ENCODE measurements around the gene SOX18.

Gene SOX18

DNA sequence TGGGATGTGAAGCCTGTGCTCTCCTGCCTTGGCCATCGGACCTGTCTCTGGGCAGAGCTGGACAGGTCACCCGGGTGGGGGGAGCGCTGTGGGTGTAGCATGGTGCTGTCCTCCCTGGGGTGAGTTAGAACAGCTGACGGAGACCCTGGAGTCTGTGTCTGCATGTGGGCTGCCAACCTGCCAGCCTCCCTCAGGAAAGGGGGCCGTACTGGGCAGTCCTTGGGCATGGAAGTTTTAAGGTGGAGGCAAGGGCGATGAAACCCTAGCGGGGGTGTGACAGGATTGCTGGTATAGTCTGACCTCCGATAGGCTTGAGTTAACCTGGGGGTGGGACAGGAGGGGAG lies 2.4 kb downstream of the SOX18 start:
- Histone ChIP-seq H3K4me1 (ENCODE audit: control insufficient read depth, low read depth, low read length) (peaks cover 2% of the 10 kb centered on the region), H3K36me3 (ENCODE audit: control insufficient read depth, low read depth, low read length) (no peaks in the 10 kb centered on the region), H3K27me3 (ENCODE audit: control insufficient read depth, insufficient read depth, low read length) (peaks cover 90% of the 10 kb centered on the region), H3K9me3 (ENCODE audit: control insufficient read depth, low read depth, low read length) (no peaks in the 10 kb centered on the region), H3K4me3 (ENCODE audit: low read length) (no peak overlapping the region), H3K9ac (ENCODE audit: low read length) (no peak overlapping the region), H3K27ac (ENCODE audit: low read length) (no peak overlapping the region)

DNA sequence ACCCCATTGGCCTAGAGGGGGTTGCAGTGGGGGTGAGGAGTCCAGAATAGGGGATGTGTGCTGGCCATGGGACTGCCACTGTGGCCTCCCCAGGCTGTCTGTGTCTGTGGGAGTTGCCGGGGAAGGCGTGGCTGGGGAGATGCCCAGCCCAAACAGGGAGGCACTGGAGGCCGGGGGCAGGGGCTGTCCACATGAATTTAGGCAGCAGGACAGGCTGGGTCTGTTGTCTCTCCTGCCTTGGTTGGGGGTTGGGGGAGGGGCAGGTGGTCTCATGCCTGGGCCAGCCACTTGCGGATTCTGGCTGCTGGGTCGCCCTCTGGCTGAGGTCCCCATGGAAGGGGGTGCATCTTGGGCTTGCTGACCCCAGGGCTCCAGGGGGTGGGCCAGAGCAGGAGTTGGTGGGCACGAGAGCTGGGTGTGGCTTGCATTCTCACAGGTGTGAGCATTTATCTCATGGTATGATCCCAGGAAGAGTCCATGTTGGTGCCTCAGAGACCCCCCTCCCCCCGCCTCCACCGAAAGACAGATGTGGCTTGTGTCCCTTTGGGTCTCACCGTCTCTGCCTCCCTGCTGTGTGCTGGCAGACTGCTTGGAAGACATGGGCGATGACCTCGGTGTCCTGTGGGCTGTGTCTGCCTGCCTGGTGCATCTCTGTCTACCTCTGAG lies 4.0 kb downstream of the SOX18 start:
- Histone ChIP-seq H3K4me1 (ENCODE audit: control insufficient read depth, low read depth, low read length) (peaks cover 5% of the 10 kb centered on the region), H3K9ac (ENCODE audit: low read length) (no peak overlapping the region), H3K27ac (ENCODE audit: low read length) (no peak overlapping the region), H3K9me3 (ENCODE audit: control insufficient read depth, low read depth, low read length) (no peaks in the 10 kb centered on the region), H3K27me3 (ENCODE audit: control insufficient read depth, insufficient read depth, low read length) (peaks cover 91% of the 10 kb centered on the region), H3K4me3 (ENCODE audit: low read length) (no peak overlapping the region), H3K36me3 (ENCODE audit: control insufficient read depth, low read depth, low read length) (no peaks in the 10 kb centered on the region)

DNA sequence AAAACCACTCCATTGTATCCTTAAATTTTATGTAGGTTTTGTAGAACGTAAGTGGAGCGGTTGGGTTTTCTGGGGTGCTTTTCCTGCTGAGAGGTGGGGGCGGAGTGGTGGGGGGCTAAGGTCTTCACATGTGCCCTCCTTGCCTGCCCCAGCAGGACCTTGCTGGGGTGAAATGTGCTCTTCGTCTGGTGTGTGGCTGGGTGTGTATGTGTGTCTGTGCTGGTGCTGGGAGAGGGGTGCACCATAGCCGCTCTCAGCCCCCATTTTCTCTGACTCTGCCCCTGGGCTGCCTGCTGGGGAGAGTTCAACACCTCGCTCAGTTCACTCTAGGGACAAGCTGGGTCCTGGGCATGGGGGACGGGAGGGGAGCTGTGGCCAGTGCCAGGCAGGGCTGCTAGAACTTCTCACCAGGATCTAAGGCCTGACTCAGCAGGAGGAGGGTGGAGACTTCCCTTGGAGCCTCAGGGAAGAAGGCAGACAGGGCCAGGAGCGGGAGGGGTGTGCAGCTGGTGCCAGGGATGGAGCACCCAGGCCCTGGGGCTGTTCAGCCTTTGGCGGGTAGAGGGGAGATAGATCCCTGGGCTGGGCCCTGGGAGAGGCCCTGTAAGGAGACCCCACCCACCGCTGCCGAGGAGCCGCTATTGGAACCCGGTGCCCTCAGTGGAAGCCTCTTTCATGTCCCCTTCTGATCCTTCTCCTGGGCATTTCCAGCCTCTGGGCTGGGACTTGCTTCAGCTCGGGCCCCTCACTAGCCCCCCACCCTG lies 4.8 kb downstream of the SOX18 start:
- Histone ChIP-seq H3K4me3 (ENCODE audit: low read length) (no peak overlapping the region), H3K4me1 (ENCODE audit: control insufficient read depth, low read depth, low read length) (peaks cover 5% of the 10 kb centered on the region), H3K27me3 (ENCODE audit: control insufficient read depth, insufficient read depth, low read length) (peaks cover 91% of the 10 kb centered on the region), H3K36me3 (ENCODE audit: control insufficient read depth, low read depth, low read length) (no peaks in the 10 kb centered on the region), H3K9me3 (ENCODE audit: control insufficient read depth, low read depth, low read length) (no peaks in the 10 kb centered on the region), H3K9ac (ENCODE audit: low read length) (no peak overlapping the region), H3K27ac (ENCODE audit: low read length) (no peak overlapping the region)

DNA sequence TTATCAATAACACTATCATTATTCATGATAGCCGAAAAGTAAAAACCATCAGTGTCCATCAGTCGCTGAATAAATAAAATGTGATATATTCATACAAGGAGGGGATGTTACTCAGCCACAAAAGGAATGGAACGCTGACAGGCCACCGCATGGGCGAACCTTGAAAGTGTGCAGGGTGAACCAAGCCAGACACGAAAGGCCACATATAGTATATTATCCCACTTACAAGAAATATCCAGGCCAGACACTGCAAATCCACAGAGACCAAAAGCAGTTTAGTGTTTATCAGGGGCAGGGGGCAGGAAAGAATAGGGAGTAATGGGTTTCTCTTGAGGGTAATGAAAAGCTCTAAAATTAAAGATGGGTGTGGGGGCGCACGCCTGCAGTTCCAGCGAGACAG lies 5.7 kb downstream of the SOX18 start:
- Histone ChIP-seq H3K27ac (ENCODE audit: low read length) (no peak overlapping the region), H3K9me3 (ENCODE audit: control insufficient read depth, low read depth, low read length) (no peaks in the 10 kb centered on the region), H3K4me3 (ENCODE audit: low read length) (no peak overlapping the region), H3K4me1 (ENCODE audit: control insufficient read depth, low read depth, low read length) (peaks cover 9% of the 10 kb centered on the region), H3K9ac (ENCODE audit: low read length) (no peak overlapping the region), H3K27me3 (ENCODE audit: control insufficient read depth, insufficient read depth, low read length) (peaks cover 97% of the 10 kb centered on the region), H3K36me3 (ENCODE audit: control insufficient read depth, low read depth, low read length) (no peaks in the 10 kb centered on the region)

DNA sequence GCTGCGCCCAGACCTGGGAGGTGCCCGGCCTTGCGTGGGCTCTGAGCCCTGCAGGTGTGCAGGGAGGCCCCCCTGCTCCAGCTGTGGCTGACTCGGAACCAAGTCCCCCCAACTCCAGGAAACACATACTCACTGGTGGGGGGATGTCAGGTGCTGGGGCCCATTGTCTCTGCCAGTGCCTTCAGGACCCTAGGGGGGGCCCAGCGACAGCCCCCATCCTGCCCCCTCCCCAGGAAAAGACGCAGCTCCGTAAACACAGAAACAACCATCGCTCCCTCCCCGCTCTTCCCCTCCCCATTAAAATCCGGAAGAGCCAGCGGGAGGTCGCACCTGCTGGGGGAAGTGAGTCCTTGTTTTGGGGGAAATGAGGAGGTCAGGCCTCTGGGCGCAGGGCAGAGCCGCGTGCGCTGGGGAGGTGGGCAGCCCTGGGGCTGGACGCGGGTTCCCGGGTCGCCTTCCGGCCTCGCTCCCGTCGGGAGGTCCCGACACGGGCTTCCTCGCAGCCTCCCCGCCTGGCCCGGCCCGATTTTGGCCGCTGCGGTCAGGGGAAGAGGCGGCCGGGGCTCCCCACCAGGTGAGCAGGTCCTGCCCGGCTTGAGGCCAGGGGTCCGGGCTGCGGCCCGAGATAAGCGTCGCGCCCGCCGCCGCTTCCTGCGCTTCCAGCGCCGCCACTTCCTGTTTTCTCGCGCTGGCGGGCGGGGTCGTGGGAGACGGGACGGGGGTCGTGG lies 7.2 kb downstream of the SOX18 start:
- Histone ChIP-seq H3K9me3 (ENCODE audit: control insufficient read depth, low read depth, low read length) (no peaks in the 10 kb centered on the region), H3K27ac (ENCODE audit: low read length) (no peak overlapping the region), H3K36me3 (ENCODE audit: control insufficient read depth, low read depth, low read length) (no peaks in the 10 kb centered on the region), H3K27me3 (ENCODE audit: control insufficient read depth, insufficient read depth, low read length) (peaks cover 97% of the 10 kb centered on the region), H3K9ac (ENCODE audit: low read length) (no peak overlapping the region), H3K4me1 (ENCODE audit: control insufficient read depth, low read depth, low read length) (peaks cover 9% of the 10 kb centered on the region), H3K4me3 (ENCODE audit: low read length) (peak overlapping the region; percentile 49)

DNA sequence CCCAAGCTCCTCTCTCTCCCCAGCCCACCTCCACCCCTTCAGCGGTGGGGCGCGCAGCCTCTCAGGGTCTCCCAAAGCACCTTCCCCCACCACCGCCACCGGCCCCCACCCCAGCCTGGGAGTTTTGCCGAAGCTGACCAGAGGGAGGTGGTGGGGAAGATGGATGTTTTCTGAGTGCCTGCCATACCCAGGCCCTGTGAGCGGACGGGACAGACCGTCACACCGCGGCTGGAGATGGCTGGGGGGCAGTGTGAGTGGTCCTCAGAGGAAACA lies 7.7 kb downstream of the SOX18 start:
- Histone ChIP-seq H3K9ac (ENCODE audit: low read length) (no peak overlapping the region), H3K9me3 (ENCODE audit: control insufficient read depth, low read depth, low read length) (no peaks in the 10 kb centered on the region), H3K4me1 (ENCODE audit: control insufficient read depth, low read depth, low read length) (peaks cover 11% of the 10 kb centered on the region), H3K27ac (ENCODE audit: low read length) (no peak overlapping the region), H3K4me3 (ENCODE audit: low read length) (peak overlapping the region; percentile 49), H3K36me3 (ENCODE audit: control insufficient read depth, low read depth, low read length) (no peaks in the 10 kb centered on the region), H3K27me3 (ENCODE audit: control insufficient read depth, insufficient read depth, low read length) (peaks cover 97% of the 10 kb centered on the region)

DNA sequence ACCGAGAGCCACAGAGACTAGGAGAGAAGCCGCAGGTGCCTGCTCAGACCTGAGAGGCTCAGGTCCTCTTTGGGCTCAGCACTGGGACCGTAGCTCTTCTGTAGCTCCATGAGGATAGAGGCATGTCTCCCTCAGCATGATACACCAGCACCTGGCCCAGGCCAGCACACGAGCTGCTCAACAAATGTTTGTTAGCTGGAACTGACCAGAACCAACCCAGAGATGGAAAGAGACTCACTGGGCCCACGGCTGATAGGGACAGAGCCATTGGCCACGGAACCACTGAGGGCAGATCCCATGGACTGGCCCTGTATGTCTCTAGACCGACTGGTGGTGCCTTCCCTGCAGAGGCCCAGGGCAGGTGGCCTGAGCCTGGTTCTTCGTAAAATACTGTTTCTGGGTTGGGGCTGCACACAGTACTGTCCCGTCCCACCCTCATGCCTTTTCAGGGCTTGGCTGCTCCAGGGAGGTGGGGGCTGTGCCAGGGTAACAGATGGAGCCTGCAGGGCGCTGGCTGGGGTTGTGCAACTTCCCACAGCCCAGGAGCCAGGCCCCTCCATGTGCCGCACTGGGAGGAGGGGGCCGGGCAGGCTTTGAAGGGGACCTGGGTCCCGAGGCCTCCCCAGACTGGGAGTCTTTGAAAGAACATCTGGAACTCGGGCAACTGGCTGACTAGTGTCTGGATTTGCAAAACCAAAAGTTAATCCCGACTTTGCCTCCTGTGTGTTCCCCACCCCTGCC lies 8.2 kb downstream of the SOX18 start:
- Histone ChIP-seq H3K9me3 (ENCODE audit: control insufficient read depth, low read depth, low read length) (no peaks in the 10 kb centered on the region), H3K27ac (ENCODE audit: low read length) (no peak overlapping the region), H3K36me3 (ENCODE audit: control insufficient read depth, low read depth, low read length) (no peaks in the 10 kb centered on the region), H3K9ac (ENCODE audit: low read length) (no peak overlapping the region), H3K4me3 (ENCODE audit: low read length) (no peak overlapping the region), H3K4me1 (ENCODE audit: control insufficient read depth, low read depth, low read length) (peaks cover 16% of the 10 kb centered on the region), H3K27me3 (ENCODE audit: control insufficient read depth, insufficient read depth, low read length) (peaks cover 92% of the 10 kb centered on the region)

DNA sequence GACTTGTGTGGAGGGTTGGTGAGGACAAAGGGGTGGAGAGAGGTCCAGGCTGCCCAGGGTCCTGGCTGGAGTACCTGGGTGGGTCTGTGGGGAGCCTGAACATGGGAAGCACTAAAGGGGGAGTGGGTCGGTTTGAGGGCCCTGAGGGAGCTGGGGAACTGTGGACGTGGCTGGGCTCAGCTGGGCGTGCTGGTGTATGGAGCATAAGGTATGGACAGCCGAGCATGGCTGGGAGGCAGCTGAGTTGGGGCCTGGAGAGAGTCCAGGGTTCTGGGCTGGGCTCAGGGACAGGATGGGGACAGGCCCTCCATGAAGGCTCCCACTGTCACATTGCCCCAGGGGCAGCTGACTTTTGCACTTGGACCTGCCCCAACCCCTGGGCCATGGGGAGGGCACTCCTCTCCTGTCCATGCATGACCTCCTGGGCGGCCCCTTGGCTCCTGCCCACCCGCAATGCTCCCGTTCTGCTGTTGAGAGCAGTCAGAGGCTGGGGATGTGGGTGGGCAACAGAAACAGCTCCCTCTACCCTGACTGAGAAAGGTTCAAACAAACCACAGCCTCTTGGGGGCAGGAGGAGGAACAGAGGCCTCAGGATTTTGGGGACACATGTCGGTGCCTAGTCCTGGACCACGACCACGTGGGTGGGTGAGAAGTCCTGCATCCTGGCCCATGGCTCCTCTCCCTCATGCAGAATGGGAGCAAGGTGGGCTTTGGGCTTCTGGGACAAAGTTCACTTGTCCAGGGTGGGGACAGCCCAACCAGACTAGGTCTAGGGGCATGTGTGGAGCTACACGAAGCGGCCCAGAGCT lies 9.0 kb downstream of the SOX18 start:
- Histone ChIP-seq H3K27me3 (ENCODE audit: control insufficient read depth, insufficient read depth, low read length) (peaks cover 84% of the 10 kb centered on the region), H3K27ac (ENCODE audit: low read length) (no peak overlapping the region), H3K4me1 (ENCODE audit: control insufficient read depth, low read depth, low read length) (peaks cover 16% of the 10 kb centered on the region), H3K9me3 (ENCODE audit: control insufficient read depth, low read depth, low read length) (no peaks in the 10 kb centered on the region), H3K4me3 (ENCODE audit: low read length) (no peak overlapping the region), H3K9ac (ENCODE audit: low read length) (no peak overlapping the region), H3K36me3 (ENCODE audit: control insufficient read depth, low read depth, low read length) (no peaks in the 10 kb centered on the region)

DNA sequence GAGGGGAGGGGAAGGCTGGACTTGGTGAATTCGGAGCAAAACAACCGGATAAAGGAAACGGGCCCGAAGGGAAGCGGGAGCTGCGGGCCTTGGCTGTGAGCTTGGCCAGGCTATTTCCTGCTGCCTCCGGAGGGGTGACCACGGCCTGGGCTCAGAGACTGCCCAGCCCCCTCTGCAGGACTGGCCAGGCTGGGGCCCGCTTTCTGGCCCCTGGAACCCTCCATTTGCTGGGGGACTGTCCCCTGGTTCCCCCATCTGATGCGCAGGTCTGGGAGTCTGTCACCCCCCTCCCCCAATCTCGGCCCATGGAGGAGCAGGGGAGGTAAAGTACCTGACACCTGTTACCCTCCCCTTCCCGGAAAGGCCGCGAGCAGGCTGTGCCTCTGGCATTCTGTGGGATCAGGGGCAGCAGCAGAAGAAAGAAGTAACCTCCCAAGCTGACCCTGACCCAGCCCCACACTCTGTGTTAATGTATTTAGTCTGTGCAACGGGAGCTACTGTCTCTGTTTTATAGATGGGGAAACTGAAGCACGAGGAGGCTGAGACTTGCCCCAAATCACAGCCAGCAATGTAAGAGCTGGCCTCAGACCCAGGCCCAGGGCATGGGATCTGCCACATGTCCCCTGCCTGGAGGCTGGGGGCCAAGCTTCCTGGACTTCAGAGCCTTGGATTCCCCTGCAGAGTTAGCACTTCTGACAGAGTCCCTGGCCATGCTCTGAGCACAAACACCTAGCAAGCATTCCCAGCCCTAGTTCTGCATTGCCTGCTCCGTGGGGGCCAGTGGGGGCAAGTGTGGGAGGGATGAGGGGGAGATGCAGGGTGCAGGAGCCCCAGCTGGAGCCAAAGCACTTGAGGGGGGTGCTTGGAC lies 9.9 kb downstream of the SOX18 start:
- no peak overlapping the region for H3K27ac ChIP-seq (ENCODE audit: low read length)
- H3K4me3 ChIP-seq (ENCODE audit: low read length): peak overlapping the region; percentile 53
- no peaks in the 10 kb centered on the region for H3K9me3 ChIP-seq (ENCODE audit: control insufficient read depth, low read depth, low read length)
- no peak overlapping the region for H3K9ac ChIP-seq (ENCODE audit: low read length)
- H3K36me3 ChIP-seq (ENCODE audit: control insufficient read depth, low read depth, low read length): no peaks in the 10 kb centered on the region
- peaks cover 75% of the 10 kb centered on the region for H3K27me3 ChIP-seq (ENCODE audit: control insufficient read depth, insufficient read depth, low read length)
- H3K4me1 ChIP-seq (ENCODE audit: control insufficient read depth, low read depth, low read length): peaks cover 16% of the 10 kb centered on the region

DNA sequence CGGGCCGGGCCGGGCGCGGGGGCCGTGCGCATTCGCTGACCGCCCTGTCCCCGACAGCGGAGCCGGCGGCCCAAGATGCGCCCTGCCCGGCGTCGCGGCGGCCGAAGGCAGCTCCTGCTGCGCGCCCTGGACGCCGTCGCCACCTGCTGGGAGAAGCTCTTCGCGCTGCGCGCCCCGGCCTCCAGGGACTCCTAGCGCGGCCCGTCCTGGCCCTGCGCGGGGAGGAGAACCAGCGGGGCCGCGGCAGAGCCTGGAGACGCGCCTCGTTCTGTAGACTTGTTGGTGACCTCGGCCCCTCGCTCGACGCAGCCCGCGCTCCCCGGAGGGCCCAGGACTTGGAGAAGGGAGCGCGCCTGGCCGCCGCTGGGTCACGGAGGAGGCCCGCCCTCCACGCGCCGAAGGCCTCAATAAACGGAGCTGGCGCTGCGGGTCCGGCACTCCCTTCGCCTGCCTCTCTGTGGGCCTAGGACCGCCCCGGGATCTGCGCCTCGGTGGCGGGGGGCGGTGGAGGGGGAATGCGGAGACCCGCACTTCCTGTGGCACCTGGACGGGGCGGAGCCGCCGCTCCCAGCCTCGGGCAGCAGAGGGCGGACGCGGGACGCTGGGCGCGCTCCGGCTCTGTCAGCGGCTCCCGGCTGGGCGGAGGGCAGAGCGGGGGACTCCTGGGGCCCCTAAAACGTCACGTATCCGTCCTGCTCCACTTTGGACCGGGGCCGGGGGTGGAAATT lies 10.7 kb downstream of the SOX18 start:
- Histone ChIP-seq H3K4me1 (ENCODE audit: control insufficient read depth, low read depth, low read length) (peaks cover 16% of the 10 kb centered on the region), H3K9ac (ENCODE audit: low read length) (no peak overlapping the region), H3K27me3 (ENCODE audit: control insufficient read depth, insufficient read depth, low read length) (peaks cover 67% of the 10 kb centered on the region), H3K9me3 (ENCODE audit: control insufficient read depth, low read depth, low read length) (no peaks in the 10 kb centered on the region), H3K4me3 (ENCODE audit: low read length) (peak overlapping the region; percentile 53), H3K36me3 (ENCODE audit: control insufficient read depth, low read depth, low read length) (no peaks in the 10 kb centered on the region), H3K27ac (ENCODE audit: low read length) (no peak overlapping the region)
